MM.1S (cell line): Measurements from ENCODE around the gene CYTH3.

Experiments used
- DNase-seq: peaks from one replicate; pipeline ENCODE4 v3.0.0-alpha.2; 2015
- H2AFZ ChIP-seq: fragments of 300-600 bp; sonication (generic); 2 replicates; pipeline ENCODE4 v1.6.0; 2016; ENCODE audit warnings: antibody characterized with exemption, low read length
- H3F3A ChIP-seq: fragments of 300-600 bp; sonication (generic); 2 replicates; pipeline ENCODE4 v1.6.1; 2016; ENCODE audit warnings: mild to moderate bottlenecking, antibody characterized with exemption, low read length, moderate library complexity, mixed read lengths; ENCODE audit not compliant: insufficient read depth
- H3K27ac ChIP-seq: fragments of 300-600 bp; sonication (generic); 2 replicates; pipeline ENCODE4 v1.5.1; 2016; ENCODE audit warnings: mild to moderate bottlenecking, low read length
- H3K27me3 ChIP-seq: fragments of 300-600 bp; sonication (generic); replicated peaks from 2 replicates; pipeline ENCODE4 v1.6.0; 2016; ENCODE audit warnings: low read length; ENCODE audit not compliant: insufficient read depth
- H3K36me3 ChIP-seq: fragments of 300-600 bp; sonication (generic); replicated peaks from 2 replicates; pipeline ENCODE4 v1.6.1; 2016; ENCODE audit warnings: mild to moderate bottlenecking, low read length, mixed read lengths; ENCODE audit not compliant: insufficient read depth
- H3K4me1 ChIP-seq: fragments of 300-600 bp; sonication (generic); 2 replicates; pipeline ENCODE4 v1.6.1; 2016; ENCODE audit warnings: low read length, mixed read lengths
- H3K4me2 ChIP-seq: fragments of 300-600 bp; sonication (generic); 2 replicates; pipeline ENCODE4 v1.6.0; 2016; ENCODE audit warnings: low read depth, low read length
- H3K4me3 ChIP-seq: fragments of 300-600 bp; sonication (generic); 2 replicates; pipeline ENCODE4 v1.5.1; 2016; ENCODE audit warnings: low read length, mixed read lengths
- H3K79me2 ChIP-seq: fragments of 300-600 bp; sonication (generic); 2 replicates; pipeline ENCODE4 v1.6.1; 2016; ENCODE audit warnings: mixed run types, low read length, mixed read lengths
- H3K9ac ChIP-seq: fragments of 300-600 bp; sonication (generic); 2 replicates; pipeline ENCODE4 v1.6.1; 2016; ENCODE audit warnings: low read length, mixed read lengths
- H3K9me2 ChIP-seq: fragments of 300-600 bp; sonication (generic); replicated peaks from 2 replicates; pipeline ENCODE4 v1.6.1; 2016; ENCODE audit warnings: mild to moderate bottlenecking, low read length, mixed read lengths; ENCODE audit not compliant: insufficient read depth
- H3K9me3 ChIP-seq: fragments of 300-600 bp; sonication (generic); replicated peaks from 2 replicates; pipeline ENCODE4 v1.6.1; 2016; ENCODE audit warnings: mild to moderate bottlenecking, low read length, mixed read lengths; ENCODE audit not compliant: insufficient read depth
- H4K20me1 ChIP-seq: fragments of 300-600 bp; sonication (generic); 2 replicates; pipeline ENCODE4 v1.6.1; 2016; ENCODE audit warnings: mild to moderate bottlenecking, low read length, moderate library complexity, mixed read lengths; ENCODE audit not compliant: insufficient read depth
- CTCF ChIP-seq: fragments of 300-600 bp; sonication (generic); IDR thresholded peaks from 2 replicates; pipeline ENCODE4 v1.5.1; 2016; ENCODE audit warnings: antibody characterized with exemption, low read length, mixed read lengths
- EZH2 ChIP-seq: fragments of 300-600 bp; sonication (generic); optimal IDR thresholded peaks from 2 replicates; pipeline ENCODE3; 2017; ENCODE audit warnings: low read depth, mild to moderate bottlenecking, antibody characterized with exemption, low read length, mixed read lengths
- EZH2phosphoT487 ChIP-seq: fragments of 300-600 bp; sonication (generic); IDR thresholded peaks from 2 replicates; pipeline ENCODE4 v1.6.1; 2018; ENCODE audit warnings: antibody characterized with exemption, low read length

Gene CYTH3

GRCh38 chr7:6316226-6316625 is 43.8 kb upstream of the CYTH3 start:
- TF ChIP-seq EZH2, result no peak
- no peak for TF ChIP-seq EZH2phosphoT487
- no peak for TF ChIP-seq CTCF
- Histone ChIP-seq H3K27me3 (no peaks in the 10 kb centered on the region), H3K4me2 (peak overlapping the region; percentile 34; the same call in 1 of the 2 replicates), H3K36me3 (no peaks in the 10 kb centered on the region), H3K4me3 (no peak overlapping the region), H3K9me2 (no peaks in the 10 kb centered on the region), H3K4me1 (peaks cover 24% of the 10 kb centered on the region), H2AFZ (peak overlapping the region; percentile 39), H3K27ac (peak overlapping the region; percentile 90; the same call in 1 of the 2 replicates), H4K20me1 (no peaks in the 10 kb centered on the region), H3K9ac (peak overlapping the region; percentile 26; the same call in 1 of the 2 replicates), H3K79me2 (no peaks in the 10 kb centered on the region), H3F3A (peaks cover 26% of the 10 kb centered on the region), H3K9me3 (no peaks in the 10 kb centered on the region)
- DNase-seq, result peak; percentile 11

- Histone ChIP-seq H3K36me3 (no peaks in the 10 kb centered on the region), H3K27ac (peak overlapping the region; percentile 90), H4K20me1 (no peaks in the 10 kb centered on the region), H3K4me1 (peaks cover 22% of the 10 kb centered on the region), H3K79me2 (no peaks in the 10 kb centered on the region), H3K4me3 (no peak overlapping the region; the same call in 1 of the 2 replicates), H3K27me3 (no peaks in the 10 kb centered on the region), H2AFZ (peak overlapping the region; percentile 39), H3F3A (peaks cover 23% of the 10 kb centered on the region), H3K9me3 (no peaks in the 10 kb centered on the region), H3K9me2 (no peaks in the 10 kb centered on the region), H3K4me2 (peak overlapping the region; percentile 47), H3K9ac (peak overlapping the region; percentile 38; the same call in 1 of the 2 replicates)
- no peak for TF ChIP-seq EZH2
- no peak for TF ChIP-seq EZH2phosphoT487
- no peak for TF ChIP-seq CTCF
- DNase-seq, result peak; percentile 97
Observed at GRCh38 chr7:6315746-6316145, 43.3 kb upstream of the CYTH3 start.

GRCh38 chr7:6310271-6310993 is 38.0 kb upstream of the CYTH3 start:
- no peaks in the 10 kb centered on the region for H3K79me2 ChIP-seq
- H2AFZ ChIP-seq, result no peak overlapping the region
- no peak for TF ChIP-seq CTCF
- no peak overlapping the region for H3K9ac ChIP-seq
- peaks cover 4% of the 10 kb centered on the region for H3F3A ChIP-seq
- no peak for DNase-seq
- H3K9me3 ChIP-seq, result no peaks in the 10 kb centered on the region
- no peaks in the 10 kb centered on the region for H3K9me2 ChIP-seq
- H3K4me3 ChIP-seq, result no peak overlapping the region
- H3K27me3 ChIP-seq, result no peaks in the 10 kb centered on the region
- no peak overlapping the region for H3K4me2 ChIP-seq
- no peaks in the 10 kb centered on the region for H3K36me3 ChIP-seq
- H3K27ac ChIP-seq, result no peak overlapping the region
- H4K20me1 ChIP-seq, result no peaks in the 10 kb centered on the region
- H3K4me1 ChIP-seq, result peaks cover 6% of the 10 kb centered on the region; the same call in 1 of the 2 replicates
